Lower leg skin (tissue), 4 donors: ENCODE data around the gene VAT1L. TPM values are rescaled to one million over a fixed set of nuclear protein-coding genes. Genes with fewer than 3 reads are reported as not detected.

Experiments used
- DNase-seq, 2 donors: peaks; one replicate each; pipeline ENCODE4 v3.0.0-alpha.2; 2019; ENCODE audit warnings: low spot score in 2 of 2
- H3K4me3 ChIP-seq: fragments of 200-600 bp; sonication (generic); 2 replicates; pipeline ENCODE4 v1.5.1; 2017; ENCODE audit warnings: mild to moderate bottlenecking, low read depth; ENCODE audit not compliant: poor library complexity, severe bottlenecking
- POLR2A ChIP-seq, 2 donors: fragments of 450-650 bp; IDR thresholded peaks; one replicate each; pipeline ENCODE4 v1.6.1; 2016 to 2017; ENCODE audit warnings: antibody characterized with exemption in 2 of 2, mild to moderate bottlenecking in 1 of 2, moderate library complexity in 1 of 2
- WGBS, 2 donors: methylation state at CpG; one replicate each; pipeline ENCODE4 v1.1.5; 2018; 5-methylcytosine and 5-hydroxymethylcytosine counted together
- intact Hi-C: fragments of 100-400 bp; cut with DNase I; formaldehyde crosslinking; loops from one replicate; pipeline ENCODE4 v1.15.0; 2023; ENCODE audit warnings: low total_unique reads
- total RNA-seq, 4 donors: library from RNA; depleted of rRNA; stranded (reverse); fragments of >200 nt; gene quantifications; one replicate each; pipeline ENCODE4 v1.1.0, GENCODE V29; 2016
- TF ChIP-seq, protein P1 (sequence below), 3 donors: fragments of 450-650 bp; IDR thresholded peaks; one replicate each; pipeline ENCODE4 v1.5.1; 2016; ENCODE audit warnings: antibody characterized with exemption in 3 of 3, mild to moderate bottlenecking in 3 of 3, moderate library complexity in 2 of 3

Gene VAT1L
- total RNA-seq, 4 donors from 2014 or later: 0.10 to 0.36 TPM; not detected in 2

DNA sequence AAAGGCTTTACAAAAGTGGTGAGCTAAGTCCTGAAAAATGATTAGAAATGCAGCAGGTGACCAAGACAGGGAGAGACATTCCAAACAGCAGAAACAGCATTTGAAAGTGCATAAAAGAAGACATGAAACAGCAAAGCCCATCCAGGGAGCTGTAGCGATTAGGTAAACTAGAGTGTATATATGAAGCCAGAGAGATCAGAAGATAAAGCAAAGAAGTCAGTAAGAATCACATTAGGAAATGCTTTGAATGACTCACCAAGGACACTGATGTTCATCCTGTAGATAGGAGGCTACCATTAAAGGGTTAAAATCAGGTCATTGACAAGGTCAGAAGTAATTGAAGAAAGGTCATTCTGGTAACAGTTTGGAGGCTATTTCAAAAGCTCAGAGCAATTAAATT is 27.6 kb upstream of the VAT1L start:
- intact Hi-C loops: no loop called here
- no peak for DNase-seq
- H3K4me3 ChIP-seq: no peak overlapping the region
- 27 to 37% methylated on average over 1 of the region's 1 CpG for WGBS, 2 donors
- no peak for TF ChIP-seq POLR2A (IDR thresholded peaks at IDR 0.05)
- TF ChIP-seq, protein P1, sequence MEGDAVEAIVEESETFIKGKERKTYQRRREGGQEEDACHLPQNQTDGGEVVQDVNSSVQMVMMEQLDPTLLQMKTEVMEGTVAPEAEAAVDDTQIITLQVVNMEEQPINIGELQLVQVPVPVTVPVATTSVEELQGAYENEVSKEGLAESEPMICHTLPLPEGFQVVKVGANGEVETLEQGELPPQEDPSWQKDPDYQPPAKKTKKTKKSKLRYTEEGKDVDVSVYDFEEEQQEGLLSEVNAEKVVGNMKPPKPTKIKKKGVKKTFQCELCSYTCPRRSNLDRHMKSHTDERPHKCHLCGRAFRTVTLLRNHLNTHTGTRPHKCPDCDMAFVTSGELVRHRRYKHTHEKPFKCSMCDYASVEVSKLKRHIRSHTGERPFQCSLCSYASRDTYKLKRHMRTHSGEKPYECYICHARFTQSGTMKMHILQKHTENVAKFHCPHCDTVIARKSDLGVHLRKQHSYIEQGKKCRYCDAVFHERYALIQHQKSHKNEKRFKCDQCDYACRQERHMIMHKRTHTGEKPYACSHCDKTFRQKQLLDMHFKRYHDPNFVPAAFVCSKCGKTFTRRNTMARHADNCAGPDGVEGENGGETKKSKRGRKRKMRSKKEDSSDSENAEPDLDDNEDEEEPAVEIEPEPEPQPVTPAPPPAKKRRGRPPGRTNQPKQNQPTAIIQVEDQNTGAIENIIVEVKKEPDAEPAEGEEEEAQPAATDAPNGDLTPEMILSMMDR (IDR thresholded peaks at IDR 0.05): no peak

DNA sequence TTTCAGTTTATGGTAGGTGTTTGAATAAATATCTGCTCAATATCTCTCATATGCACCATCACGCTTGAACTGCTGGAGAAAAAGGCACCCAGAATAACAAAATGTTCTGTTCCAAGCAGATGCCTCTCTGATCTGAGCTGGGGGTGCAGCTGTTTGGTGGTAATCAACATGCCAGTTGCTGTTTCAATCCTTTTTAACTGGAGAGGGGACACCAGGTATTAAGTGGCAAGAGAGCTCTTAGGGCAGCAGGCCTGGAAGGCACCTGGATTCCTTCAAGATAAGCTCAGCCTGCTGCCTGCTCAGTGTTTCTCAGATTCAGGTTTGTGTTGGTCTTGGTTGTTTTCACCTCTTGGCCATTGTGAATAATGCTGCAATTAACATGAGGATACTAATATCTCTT is 27.2 kb upstream of the VAT1L start:
- intact Hi-C loops: no loop called here
- no peak for DNase-seq
- 74 to 75% methylated on average over 1 of the region's 1 CpG for WGBS, 2 donors
- TF ChIP-seq POLR2A (IDR thresholded peaks at IDR 0.05): no peak
- TF ChIP-seq, protein P1 (IDR thresholded peaks at IDR 0.05): no peak
- no peak overlapping the region for H3K4me3 ChIP-seq

DNA sequence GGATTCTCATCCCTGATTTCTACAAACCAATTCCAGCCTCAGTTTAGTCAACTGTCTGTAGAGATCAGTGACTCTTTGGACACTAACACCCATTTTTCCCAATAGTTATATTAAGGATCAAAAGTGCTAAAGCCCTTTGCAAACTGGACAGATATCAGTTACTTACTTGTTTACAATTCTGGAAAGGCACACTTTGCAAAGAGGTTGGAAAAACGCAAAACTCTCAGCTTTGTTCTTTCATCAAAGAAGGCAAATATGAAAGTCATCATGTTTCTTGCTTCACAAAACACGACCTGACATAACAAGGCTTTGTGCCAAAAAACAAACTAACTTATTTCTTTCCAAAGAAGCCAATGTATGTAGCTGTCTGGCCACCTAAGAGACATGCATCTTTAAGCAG is 26.1 kb upstream of the VAT1L start:
- WGBS, 2 donors: 23 to 30% methylated on average over 2 of the region's 2 CpGs
- no peak for TF ChIP-seq POLR2A (IDR thresholded peaks at IDR 0.05)
- TF ChIP-seq, protein P1 (IDR thresholded peaks at IDR 0.05): no peak
- no peak for DNase-seq

DNA sequence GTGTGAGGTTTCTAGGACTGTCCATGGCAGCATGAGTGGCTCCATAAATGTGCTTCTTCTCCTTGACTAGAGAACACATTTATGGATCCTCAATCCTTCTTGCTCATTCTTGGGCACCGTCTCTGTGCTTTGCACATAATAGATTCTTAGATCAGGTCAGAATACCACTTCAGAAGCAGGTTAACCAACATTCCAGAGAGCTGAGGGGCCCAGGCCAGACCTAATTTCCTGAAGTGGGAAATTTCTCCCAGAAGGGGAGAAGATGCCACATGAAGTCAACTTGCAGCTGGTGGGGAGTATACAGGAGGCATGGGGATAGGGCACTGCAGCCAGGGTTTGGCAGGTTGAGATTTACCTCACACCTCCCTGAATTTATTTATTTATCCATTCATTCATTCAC is 24.4 kb upstream of the VAT1L start:
- H3K4me3 ChIP-seq: no peak overlapping the region
- no peak for DNase-seq
- 42 to 69% methylated on average over 1 of the region's 1 CpG for WGBS, 2 donors
- intact Hi-C loops: no loop called here
- TF ChIP-seq, protein P1 (IDR thresholded peaks at IDR 0.05): no peak
- TF ChIP-seq POLR2A (IDR thresholded peaks at IDR 0.05): no peak

More for the DNA sequence above, 26.1 kb upstream of the VAT1L start:
- H3K4me3 ChIP-seq: no peak overlapping the region
- intact Hi-C loops: no loop called here

DNA sequence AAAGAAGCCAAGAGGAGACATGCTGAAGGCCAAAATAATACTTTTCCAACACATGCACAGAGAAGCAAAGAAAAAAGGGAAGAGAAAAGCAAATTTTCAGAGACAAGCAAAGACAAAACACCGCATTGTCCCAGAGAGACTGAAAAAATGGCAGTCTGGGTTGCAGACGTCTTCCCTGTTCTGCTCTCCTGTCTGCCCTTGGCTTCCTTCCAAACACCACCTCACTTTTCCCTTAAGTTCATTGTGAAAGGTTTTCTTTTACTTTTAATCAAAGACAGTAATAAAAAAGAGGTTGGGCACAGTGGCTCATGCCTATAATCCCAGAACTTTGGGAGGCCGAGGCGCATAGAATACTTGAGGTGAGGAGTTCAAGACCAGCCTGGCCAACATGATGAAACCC is 21.2 kb upstream of the VAT1L start:
- 51 to 60% methylated on average over 4 of the region's 4 CpGs for WGBS, 2 donors
- intact Hi-C loops: no loop called here
- DNase-seq: no peak
- no peak overlapping the region for H3K4me3 ChIP-seq
- TF ChIP-seq POLR2A (IDR thresholded peaks at IDR 0.05): no peak
- TF ChIP-seq, protein P1 (IDR thresholded peaks at IDR 0.05): no peak

DNA sequence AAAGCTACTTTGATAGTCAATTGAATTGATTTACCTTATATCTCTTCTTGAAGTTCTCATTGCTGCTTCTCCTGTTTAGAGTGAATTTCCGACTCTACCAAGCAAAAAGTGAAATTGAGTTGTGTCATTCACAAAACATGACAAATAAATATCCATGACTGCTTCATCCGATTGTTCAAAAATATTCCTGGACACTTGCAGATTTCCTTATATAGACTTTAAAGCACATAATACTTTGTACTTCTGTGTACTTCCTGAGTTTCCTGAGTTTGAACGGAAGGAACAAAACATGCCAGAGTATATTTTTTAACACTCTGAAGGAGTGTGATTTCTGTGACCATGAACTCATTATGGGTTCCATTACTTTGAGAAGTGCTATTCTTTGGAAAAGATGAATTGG is 20.5 kb upstream of the VAT1L start:
- TF ChIP-seq POLR2A (IDR thresholded peaks at IDR 0.05): no peak
- TF ChIP-seq, protein P1 (IDR thresholded peaks at IDR 0.05): no peak

More for the DNA sequence above, 20.5 kb upstream of the VAT1L start:
- no peak for DNase-seq
- intact Hi-C loops: no loop called here
- WGBS, 2 donors: 75 to 83% methylated on average over 3 of the region's 3 CpGs
- H3K4me3 ChIP-seq: no peak overlapping the region
